Smooth muscle cell (in vitro differentiated cells): Measurements from ENCODE around the gene TAF10. TPM values are rescaled to one million over a fixed set of nuclear protein-coding genes. Genes with fewer than 3 reads are reported as not detected.

ENCODE experiments used
- DNase-seq: peaks from one replicate; lab custom pipeline; 2025; ENCODE audit not compliant: unreplicated experiment; lab: John Stamatoyannopoulos, UW
- H2AFZ ChIP-seq: fragments of 200-600 bp; sonication (generic); 2 replicates; pipeline ENCODE4 v1.6.0; 2016; ENCODE audit warnings: antibody characterized with exemption, low read depth, mild to moderate bottlenecking
- H3F3A ChIP-seq: fragments of 200-600 bp; sonication (generic); 2 replicates; pipeline ENCODE4 v1.6.0; 2017; ENCODE audit warnings: antibody characterized with exemption, low read depth
- H3K27ac ChIP-seq: fragments of 200-600 bp; sonication (generic); 2 replicates; pipeline ENCODE4 v1.5.1; 2016; ENCODE audit warnings: low read depth, mild to moderate bottlenecking
- H3K27me3 ChIP-seq: fragments of 200-600 bp; sonication (generic); 2 replicates; pipeline ENCODE4 v1.6.1; 2016; ENCODE audit warnings: low read depth, mild to moderate bottlenecking
- H3K36me3 ChIP-seq: fragments of 200-600 bp; sonication (generic); 2 replicates; pipeline ENCODE4 v1.5.1; 2016; ENCODE audit warnings: low read depth
- H3K4me1 ChIP-seq: fragments of 200-600 bp; sonication (generic); 2 replicates; pipeline ENCODE4 v1.5.1; 2016; ENCODE audit warnings: low read depth
- H3K4me2 ChIP-seq: fragments of 200-600 bp; sonication (generic); 2 replicates; pipeline ENCODE4 v1.6.0; 2016; ENCODE audit warnings: mild to moderate bottlenecking
- H3K4me3 ChIP-seq: fragments of 200-600 bp; sonication (generic); 2 replicates; pipeline ENCODE4 v1.5.1; 2016; ENCODE audit warnings: mild to moderate bottlenecking
- H3K79me2 ChIP-seq: fragments of 200-600 bp; sonication (generic); 2 replicates; pipeline ENCODE4 v1.6.0; 2016; ENCODE audit warnings: low read depth, mild to moderate bottlenecking
- H3K9ac ChIP-seq: fragments of 200-600 bp; sonication (generic); 2 replicates; pipeline ENCODE4 v1.6.0; 2016; ENCODE audit warnings: low read depth
- H3K9me3 ChIP-seq: fragments of 200-600 bp; sonication (generic); replicated peaks from 2 replicates; pipeline ENCODE4 v1.5.1; 2016; ENCODE audit warnings: low read depth
- H4K20me1 ChIP-seq: fragments of 200-600 bp; sonication (generic); 2 replicates; pipeline ENCODE4 v1.6.0; 2016; ENCODE audit warnings: low read depth
- CTCF ChIP-seq: fragments of 200-600 bp; sonication (generic); IDR thresholded peaks from 2 replicates; pipeline ENCODE4 v1.5.1; 2017; ENCODE audit warnings: borderline replicate concordance, mild to moderate bottlenecking, antibody characterized with exemption; ENCODE audit not compliant: insufficient read depth, poor library complexity, severe bottlenecking
- WGBS: methylation state at CpG from one replicate; pipeline ENCODE4 v1.1.7; 2016; ENCODE audit warnings: low lambda C conversion rate; 5-methylcytosine and 5-hydroxymethylcytosine counted together
- polyA plus RNA-seq: library from polyadenylated mRNA; unstranded; fragments of >200 nt; fragmentation: Nextera tagmentation; extraction: Ambion mirVana; gene quantifications from 2 replicates; pipeline ENCODE4 v1.2.1, GENCODE V29; 2016
- total RNA-seq: library from RNA; depleted of rRNA; stranded (reverse); fragments of >200 nt; gene quantifications from 2 replicates; pipeline ENCODE4 v1.2.3, GENCODE V29; 2014

Gene TAF10
- total and polyA plus RNA-seq, 2 experiments from 2014 or later = 83.3 to 373 TPM

GRCh38 chr11:6587360-6587953, 24.6 kb downstream of the TAF10 start:
- no peak overlapping the region for H3K4me3 ChIP-seq
- H3K79me2 ChIP-seq = no peaks in the 10 kb centered on the region
- no peaks in the 10 kb centered on the region for H3K27me3 ChIP-seq
- H3K9me3 ChIP-seq = peaks cover 7% of the 10 kb centered on the region
- H4K20me1 ChIP-seq = no peaks in the 10 kb centered on the region
- no peak overlapping the region for H3K4me2 ChIP-seq
- H3K4me1 ChIP-seq = no peaks in the 10 kb centered on the region
- H3K9ac ChIP-seq = no peak overlapping the region
- WGBS = 83% methylated on average over 11 of the region's 11 CpGs
- no peak for TF ChIP-seq CTCF
- H3K36me3 ChIP-seq = peaks cover 12% of the 10 kb centered on the region
- DNase-seq = no peak
- H2AFZ ChIP-seq = no peak overlapping the region
- no peak overlapping the region for H3K27ac ChIP-seq
- no peaks in the 10 kb centered on the region for H3F3A ChIP-seq

- peaks cover 12% of the 10 kb centered on the region for H3K36me3 ChIP-seq
- no peak overlapping the region for H3K27ac ChIP-seq
- H2AFZ ChIP-seq = no peak overlapping the region
- H3K4me1 ChIP-seq = no peaks in the 10 kb centered on the region
- no peak for DNase-seq
- H3K9me3 ChIP-seq = peaks cover 7% of the 10 kb centered on the region
- H3K4me2 ChIP-seq = peak overlapping the region; percentile 79
- H3K9ac ChIP-seq = no peak overlapping the region
- TF ChIP-seq CTCF = no peak
- no peaks in the 10 kb centered on the region for H3F3A ChIP-seq
- peaks cover 2% of the 10 kb centered on the region for H3K79me2 ChIP-seq
- 29% methylated on average over 23 of the region's 25 CpGs for WGBS
- H3K27me3 ChIP-seq = no peaks in the 10 kb centered on the region
- no peaks in the 10 kb centered on the region for H4K20me1 ChIP-seq
- H3K4me3 ChIP-seq = peak overlapping the region; percentile 28
Measured at GRCh38 chr11:6586434-6587359, 25.3 kb downstream of the TAF10 start.

GRCh38 chr11:6584528-6584927, 27.5 kb downstream of the TAF10 start:
- no peaks in the 10 kb centered on the region for H3K4me1 ChIP-seq
- TF ChIP-seq CTCF = no peak
- H3K79me2 ChIP-seq = peaks cover 2% of the 10 kb centered on the region
- peaks cover 7% of the 10 kb centered on the region for H3K9me3 ChIP-seq
- peaks cover 12% of the 10 kb centered on the region for H3K36me3 ChIP-seq
- H4K20me1 ChIP-seq = no peaks in the 10 kb centered on the region
- no peak overlapping the region for H3K27ac ChIP-seq
- no peak overlapping the region for H3K4me3 ChIP-seq
- DNase-seq = no peak
- no peaks in the 10 kb centered on the region for H3K27me3 ChIP-seq
- no peak overlapping the region for H2AFZ ChIP-seq
- WGBS = 94% methylated on average over 4 of the region's 4 CpGs
- no peak overlapping the region for H3K9ac ChIP-seq
- no peaks in the 10 kb centered on the region for H3F3A ChIP-seq
- no peak overlapping the region for H3K4me2 ChIP-seq
